Measurements from ENCODE around the gene STXBP4.
A peak's percentile ranks its signal among the peaks of the same experiment; 100 is the strongest.

The STXBP4 gene

GRCh38 chr17:54971901-54972300, 3.3 kb downstream of the STXBP4 start:
- no peak for FAIRE-seq

- FAIRE-seq: no peak
These were observed 4.0 kb downstream of the STXBP4 start for GRCh38 chr17:54972406-54973138.

- FAIRE-seq: no peak
These were observed 6.2 kb downstream of the STXBP4 start for GRCh38 chr17:54974759-54975158.

DNA sequence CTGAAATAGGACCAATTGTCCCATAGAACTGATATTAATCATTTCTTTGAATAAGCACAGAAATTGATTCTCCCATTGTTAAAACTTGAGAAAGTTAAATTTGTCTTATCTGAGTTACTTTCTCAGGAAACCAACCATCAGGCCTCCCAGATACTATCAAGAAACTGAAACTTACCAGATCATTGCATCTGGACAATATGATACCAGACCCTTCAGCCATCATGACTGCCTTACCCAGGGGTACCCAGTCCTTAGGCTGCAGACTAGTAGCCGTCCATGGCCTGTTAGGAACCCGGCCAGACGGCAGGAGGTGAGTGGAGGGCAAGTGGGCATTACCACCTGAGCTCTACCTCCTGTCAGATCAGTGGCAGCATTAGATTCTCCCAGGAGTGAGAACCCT, 7.8 kb downstream of the STXBP4 start:
- FAIRE-seq: no peak

DNA sequence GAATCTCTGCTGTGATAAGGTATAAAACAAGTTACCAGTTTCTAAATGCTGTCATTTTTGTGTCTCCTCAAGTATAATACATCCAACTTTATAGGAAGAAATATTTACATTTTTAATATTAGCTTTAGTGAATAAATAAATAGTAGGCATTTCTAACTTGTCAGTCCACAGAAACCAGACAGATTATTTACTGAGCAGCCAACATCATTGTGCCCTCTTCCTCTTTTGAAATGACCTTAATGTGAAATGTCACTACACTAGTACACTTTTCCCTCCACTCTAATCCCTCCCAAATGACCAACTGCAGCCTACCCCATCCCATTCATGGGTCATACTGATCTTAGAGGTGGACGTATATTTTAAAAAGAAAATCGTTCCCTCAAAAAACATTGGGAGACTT, 9.2 kb downstream of the STXBP4 start:
- no peak for FAIRE-seq

DNA sequence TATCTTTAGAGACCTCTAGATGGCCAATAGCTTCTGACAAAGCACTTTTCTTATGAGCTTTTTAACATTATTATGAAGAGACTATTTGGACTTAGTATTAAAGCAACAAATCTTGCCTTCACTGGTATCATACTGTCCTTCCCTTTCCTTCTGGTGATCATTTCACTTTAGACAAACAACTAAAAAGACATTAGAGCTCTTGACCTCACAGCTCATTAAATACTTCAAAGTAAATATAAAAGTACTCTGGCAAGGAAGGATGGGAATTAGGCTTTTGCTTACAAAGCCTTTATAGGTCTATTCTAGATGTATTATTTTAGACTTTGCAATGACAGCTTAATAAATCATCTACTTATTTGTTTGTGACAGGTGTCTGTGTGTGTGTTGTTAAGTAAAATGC, 11.1 kb downstream of the STXBP4 start:
- no peak for FAIRE-seq

DNA sequence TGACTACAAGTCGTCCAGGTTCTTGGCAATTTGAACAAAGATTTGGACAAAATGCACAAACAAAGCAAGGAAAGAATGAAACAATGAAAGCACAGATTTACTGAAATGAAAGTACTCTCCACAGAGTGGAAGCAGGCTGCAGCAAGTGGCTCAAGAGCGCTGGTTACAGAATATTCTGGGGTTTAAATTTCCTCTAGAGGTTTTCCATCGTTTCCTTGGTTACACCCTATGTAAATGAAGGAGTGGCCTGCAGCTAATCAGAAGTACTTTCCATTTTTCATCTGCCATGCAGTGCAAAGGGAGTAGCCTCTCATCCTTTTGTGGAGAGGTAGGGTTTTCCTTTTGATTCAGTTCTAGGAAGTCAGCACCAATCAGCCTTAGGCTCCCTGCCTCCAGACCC, 11.8 kb downstream of the STXBP4 start:
- no peak for FAIRE-seq

DNA sequence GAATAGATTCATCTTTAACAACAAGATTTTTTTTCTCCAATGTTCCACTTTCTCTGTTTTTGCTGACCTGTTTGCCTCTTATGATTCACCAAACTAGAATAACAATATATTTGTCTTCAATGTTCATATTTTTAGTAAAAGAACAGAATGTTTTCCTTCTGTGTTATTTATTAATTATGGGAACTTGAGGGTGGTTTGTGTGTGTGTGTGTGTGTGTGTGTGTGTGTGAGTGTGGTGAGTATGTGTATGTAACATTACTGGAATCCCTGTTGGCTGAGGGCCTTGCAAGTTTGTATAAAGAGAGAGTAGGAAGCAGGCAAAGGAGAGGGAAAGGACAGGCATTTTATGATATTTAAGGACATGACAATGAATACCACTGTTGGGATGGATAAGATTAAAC, 13.8 kb downstream of the STXBP4 start:
- FAIRE-seq: no peak

GRCh38 chr17:54983260-54983659, 14.7 kb downstream of the STXBP4 start:
- FAIRE-seq: no peak

- no peak for FAIRE-seq
These were observed 16.9 kb downstream of the STXBP4 start for GRCh38 chr17:54985476-54985875.

DNA sequence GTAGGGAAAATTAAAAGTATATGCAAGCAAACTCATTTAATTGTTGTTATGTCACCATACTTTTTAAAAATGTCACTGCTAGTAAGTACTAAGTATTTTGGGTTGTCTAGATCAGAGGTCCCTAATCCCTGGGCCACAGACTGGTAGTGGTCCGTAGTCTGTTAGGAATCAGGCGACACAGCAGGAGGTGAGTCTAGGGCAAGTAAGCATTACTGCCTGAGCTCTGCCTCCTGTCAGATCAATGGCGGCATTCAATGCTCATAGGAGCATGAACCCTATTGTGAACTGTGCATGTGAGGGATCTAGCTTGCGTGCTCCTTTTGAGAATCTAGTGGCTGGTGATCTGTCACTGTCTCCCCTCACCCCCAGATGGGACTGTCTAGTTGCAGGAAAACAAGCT, 21.6 kb downstream of the STXBP4 start:
- no peak for FAIRE-seq

DNA sequence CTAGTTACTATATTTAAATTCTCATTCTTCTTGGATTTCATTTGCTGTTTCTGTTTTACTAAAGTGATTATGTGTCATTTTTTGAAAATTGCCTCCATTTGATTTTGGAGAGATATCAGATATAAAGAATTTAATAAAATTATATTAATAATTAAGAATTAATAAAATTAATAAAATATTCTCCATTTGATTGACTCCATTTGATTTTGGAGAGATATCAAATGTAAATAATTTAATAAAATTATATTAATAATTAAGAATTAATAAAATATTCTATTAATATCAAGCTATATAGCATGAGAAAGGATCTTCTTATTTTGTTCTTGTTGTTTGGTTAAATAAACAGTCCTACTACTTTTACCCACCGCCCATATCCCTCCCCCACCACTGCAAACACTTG, 23.0 kb downstream of the STXBP4 start:
- FAIRE-seq: peak; percentile 93

DNA sequence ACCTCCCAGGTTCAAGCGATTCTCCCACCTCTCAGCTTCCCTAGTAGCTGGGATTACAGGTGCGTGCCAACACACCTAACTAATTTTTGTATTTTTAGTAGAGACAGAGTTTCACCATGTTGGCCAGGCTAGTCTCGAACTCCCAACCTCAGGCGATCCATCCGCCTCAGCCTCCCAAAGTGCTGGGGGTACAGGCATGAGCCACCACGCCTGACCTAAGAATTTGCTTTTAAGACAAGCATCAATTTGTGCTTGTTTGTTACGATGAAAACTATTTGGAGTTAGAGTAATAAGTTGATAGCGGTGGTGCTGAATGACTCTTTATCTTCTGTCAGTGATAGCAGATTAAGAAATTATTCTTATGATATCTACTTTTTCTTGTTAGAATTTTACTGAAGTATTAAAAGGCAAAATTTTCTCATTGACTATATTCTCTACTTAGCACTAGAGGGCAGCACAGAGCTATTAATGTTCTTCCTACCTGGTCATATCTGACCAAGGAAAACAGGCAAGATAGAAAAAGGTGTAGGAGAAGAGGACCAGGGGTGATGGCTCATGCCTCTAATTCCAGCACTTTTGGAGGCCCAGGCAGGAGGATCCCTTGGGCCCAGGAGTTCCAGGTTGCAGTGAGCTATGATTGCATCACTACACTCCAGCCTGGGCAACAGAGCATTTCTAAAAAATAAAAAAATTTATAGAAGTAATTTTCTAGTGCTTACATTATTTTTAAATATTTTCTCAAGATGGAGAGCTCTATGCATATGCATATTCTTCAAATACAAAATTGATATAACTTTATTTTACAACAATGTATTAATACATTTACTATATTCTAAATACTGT, 24.5 kb downstream of the STXBP4 start:
- FAIRE-seq: peak; percentile 94

- FAIRE-seq: no peak
These were observed 27.9 kb downstream of the STXBP4 start for GRCh38 chr17:54996441-54996840.

DNA sequence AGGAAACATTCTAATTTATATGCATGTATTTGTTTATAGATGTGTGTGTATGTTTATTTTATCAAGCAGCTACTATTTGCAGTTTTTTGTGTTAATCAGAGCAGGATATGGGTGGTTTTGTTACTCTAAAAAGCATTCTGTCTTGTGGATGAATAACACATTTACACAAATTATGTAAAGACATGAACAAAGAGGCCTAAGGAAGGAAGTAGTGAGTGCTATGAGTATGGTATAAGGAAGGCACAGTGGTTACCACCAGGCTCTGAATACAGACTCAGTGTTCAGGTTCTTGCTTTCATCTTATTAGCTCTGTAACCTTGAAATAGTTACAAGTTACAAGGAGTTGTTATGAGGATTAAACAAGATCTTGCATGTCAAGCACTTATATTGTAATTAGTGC, 33.9 kb downstream of the STXBP4 start:
- FAIRE-seq: no peak

GRCh38 chr17:55004484-55004883, 35.9 kb downstream of the STXBP4 start:
- FAIRE-seq: no peak

DNA sequence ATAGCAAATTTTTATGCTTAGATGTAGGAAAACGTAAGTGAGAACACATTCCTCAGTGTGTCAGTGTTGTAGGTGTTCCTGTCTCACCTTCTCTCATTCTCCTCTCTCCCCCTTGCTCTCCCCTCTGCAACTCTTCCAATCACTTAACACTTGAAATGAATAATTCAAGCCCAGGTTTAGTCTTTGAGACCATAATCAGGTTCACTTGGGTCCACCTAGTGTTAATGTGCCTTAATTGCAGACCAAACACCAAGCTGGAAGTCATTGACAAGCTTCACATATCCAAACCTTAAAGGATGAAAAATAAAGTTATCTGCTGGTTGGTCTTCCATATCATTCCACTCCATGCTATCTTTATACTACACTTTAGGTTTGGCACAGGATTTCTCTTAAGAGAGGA, 37.0 kb downstream of the STXBP4 start:
- no peak for FAIRE-seq

- FAIRE-seq: no peak
These were observed 55.1 kb downstream of the STXBP4 start for GRCh38 chr17:55023626-55024025.

DNA sequence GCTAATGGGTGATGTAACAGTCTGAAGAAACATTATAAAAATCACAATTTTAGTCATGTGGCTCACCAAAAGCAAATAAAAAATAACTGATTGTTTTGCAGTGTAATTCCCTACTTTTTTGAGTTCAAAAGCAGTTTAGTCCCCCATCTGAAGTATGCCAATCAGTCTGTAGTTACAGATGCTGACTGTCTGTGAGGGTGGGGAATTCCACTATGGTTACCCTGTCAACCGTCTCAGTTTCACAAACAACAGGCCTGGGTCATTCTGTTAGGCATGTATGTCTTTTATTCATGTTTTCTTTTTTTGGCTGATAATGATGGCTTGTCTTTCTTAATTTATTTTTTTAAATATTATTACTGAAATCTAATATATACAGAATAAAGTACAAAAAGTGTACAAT, 69.3 kb downstream of the STXBP4 start:
- FAIRE-seq: no peak

- no peak for FAIRE-seq
These were observed 69.7 kb downstream of the STXBP4 start for GRCh38 chr17:55038291-55038690.

- FAIRE-seq: no peak
These were observed 72.0 kb downstream of the STXBP4 start for GRCh38 chr17:55040611-55041010.

DNA sequence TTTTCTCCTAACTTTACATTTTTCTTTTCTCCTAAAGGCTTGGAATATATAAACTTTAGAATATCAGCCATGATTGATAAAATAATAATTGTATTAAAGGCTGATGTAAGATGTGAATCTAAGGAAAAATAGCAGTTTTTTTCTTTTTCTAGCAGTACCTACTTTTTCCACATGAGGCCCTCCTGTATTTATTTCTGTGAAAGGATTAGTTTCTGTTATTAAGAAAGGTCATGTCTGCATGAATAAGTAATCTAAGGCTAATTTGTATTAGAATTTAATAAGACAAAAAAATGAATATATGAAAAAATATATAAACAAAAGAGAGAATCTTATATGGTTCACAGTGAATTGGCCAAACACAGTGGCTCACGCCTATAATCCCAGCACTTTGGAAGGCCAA, 85.3 kb downstream of the STXBP4 start:
- peak; percentile 94 for FAIRE-seq

DNA sequence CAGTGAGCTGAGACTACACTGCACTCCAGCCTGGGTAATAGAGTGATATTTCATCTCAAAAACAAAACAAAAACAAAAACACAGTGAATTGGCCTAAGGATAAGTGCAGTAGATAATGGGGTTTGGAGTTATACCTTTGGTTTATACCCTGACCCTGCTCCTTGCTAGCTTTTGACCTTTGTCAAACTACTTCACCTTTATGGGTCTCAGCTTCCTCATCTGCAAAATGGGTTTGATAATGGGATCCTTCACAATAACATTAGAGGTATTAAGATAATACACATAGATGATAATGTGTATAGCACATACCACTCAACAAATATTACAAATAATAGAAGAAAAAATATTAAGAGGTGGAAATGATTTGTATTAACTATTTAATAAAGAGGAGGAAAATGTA, 85.9 kb downstream of the STXBP4 start:
- FAIRE-seq: no peak

DNA sequence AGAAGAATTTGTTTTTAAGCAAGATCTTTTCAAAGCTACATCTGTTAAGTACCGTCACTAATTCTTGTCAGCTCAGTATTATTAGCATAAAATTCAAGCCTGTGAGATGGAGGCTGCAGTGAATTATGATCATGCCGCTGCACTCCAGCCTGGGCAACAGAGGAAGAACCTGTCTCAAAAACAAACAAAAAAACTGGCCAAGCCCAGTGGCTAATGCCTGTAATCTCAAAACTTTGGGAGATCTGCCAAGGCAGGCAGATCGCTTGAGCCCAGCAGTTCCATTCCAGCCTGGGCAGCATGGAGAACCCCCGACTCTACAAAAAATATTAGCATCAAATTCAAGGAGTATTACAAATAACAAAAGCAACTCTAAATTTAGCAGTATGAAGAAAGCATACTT, 88.0 kb downstream of the STXBP4 start:
- FAIRE-seq: no peak

DNA sequence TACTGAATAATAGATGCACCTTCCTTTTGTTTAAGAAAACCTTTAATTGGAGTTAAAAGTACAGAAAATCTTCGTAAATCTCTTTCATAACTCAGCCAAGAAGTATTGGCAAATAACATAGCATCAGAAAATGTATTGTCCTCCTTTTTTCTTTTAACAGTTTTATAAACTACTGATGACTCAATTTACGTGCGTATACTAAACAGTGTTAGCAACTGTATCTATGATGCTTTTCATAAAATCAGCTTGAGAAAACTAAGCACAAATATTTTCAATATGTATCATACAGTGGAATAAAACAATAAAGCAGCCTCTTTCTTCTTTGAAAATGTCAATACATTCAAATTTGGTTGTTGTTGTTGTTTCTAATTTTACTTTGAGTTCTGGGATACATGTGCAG, 88.6 kb downstream of the STXBP4 start:
- FAIRE-seq: no peak
